Measurements from ENCODE around the gene MTARC2.

DNA sequence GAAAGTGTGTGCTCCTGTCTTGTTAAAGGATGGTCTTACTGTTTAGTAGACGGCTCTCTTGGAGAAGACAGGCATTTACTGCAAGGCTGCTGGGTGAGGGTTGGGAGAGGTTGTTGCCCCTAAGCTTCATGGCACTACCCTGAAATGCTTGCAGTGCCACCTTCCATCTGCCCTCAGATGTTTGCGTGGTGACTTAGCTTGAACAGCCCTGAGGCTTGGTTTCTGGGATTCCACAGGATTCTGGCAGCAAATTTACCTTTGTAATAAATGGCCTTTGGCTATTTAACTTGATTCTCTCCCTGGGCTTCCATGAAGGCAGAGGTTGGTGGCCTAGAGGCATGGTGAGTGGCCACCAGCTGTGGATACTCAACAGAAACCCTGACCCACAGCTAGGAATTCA, 50.2 kb downstream of the MTARC2 start:
- TF ChIP-seq ZNF274 (IDR thresholded peaks at IDR 0.05; ENCODE audit: low read depth, low read length) (no peak), YY1 (IDR thresholded peaks at IDR 0.05; ENCODE audit: insufficient read depth, insufficient read length) (no peak)

Data from NT2/D1 (cell line).